A549 (cell line): ENCODE data around the gene DPP7. TPM values are rescaled to one million over a fixed set of nuclear protein-coding genes. Genes with fewer than 3 reads are reported as not detected.

Source experiments
- ATAC-seq, 2 experiments: fragments of 200-7000 bp in 1 of 2; fragments of >200 bp in 1 of 2; cut with Nextera tagmentation in 1 of 2; cut with Tn5 transposase in 1 of 2; 3 replicates each; pipeline versions ENCODE4 v1.8.0 to v1.9.1; 2018 to 2020; ENCODE audit warnings: mild to moderate bottlenecking in 1 of 2, moderate library complexity in 1 of 2
- CTCF ChIA-PET: fragments of 300-600 bp; sonication (Branson Sonifier 250); formaldehyde crosslinking; extraction: SDS; loops from one replicate; lab custom pipeline; 2021; ENCODE audit warnings: antibody characterized with exemption, inconsistent platforms; lab: Yijun Ruan, JAX
- POLR2A ChIA-PET: fragments of 350-600 bp; formaldehyde crosslinking; extraction: SDS; loops from one replicate; lab custom pipeline; 2021; ENCODE audit warnings: antibody characterized with exemption, inconsistent platforms; lab: Yijun Ruan, JAX
- DNase-seq, 2 experiments: peaks; one replicate each; pipeline versions ENCODE4 v3.0.0 to v3.0.0-alpha.2; 2011 to 2016; ENCODE audit warnings: low read depth in 1 of 2, low spot score in 1 of 2
- FAIRE-seq: peaks from 2 replicates; lab custom pipeline; 2011; peaks lifted over from hg19 to GRCh38; lab: Jason Lieb, UNC
- H3K27ac ChIP-seq, 2 experiments: fragments of >200 bp; sonication (Bioruptor Twin); formaldehyde crosslinking; 3 replicates each; pipeline ENCODE4 v1.5.1; 2016 to 2017
- H3K4me1 ChIP-seq: fragments of >200 bp; sonication (Bioruptor Twin); formaldehyde crosslinking; 3 replicates; pipeline ENCODE4 v1.6.1; 2016
- H3K4me2 ChIP-seq: fragments of >200 bp; sonication (Bioruptor Twin); formaldehyde crosslinking; 3 replicates; pipeline ENCODE4 v1.6.1; 2016
- H3K4me3 ChIP-seq: fragments of >200 bp; sonication (Bioruptor Twin); formaldehyde crosslinking; 3 replicates; pipeline ENCODE4 v1.5.1; 2016
- H3K9me3 ChIP-seq: fragments of >200 bp; sonication (Bioruptor Twin); formaldehyde crosslinking; 3 replicates; pipeline ENCODE4 v1.6.1; 2016
- ATOH8 ChIP-seq: fragments of 250-450 bp; sonication (Bioruptor Pico); IDR thresholded peaks from 2 replicates; pipeline ENCODE4 v1.5.0; 2020; ENCODE audit warnings: low read depth, mild to moderate bottlenecking, moderate library complexity
- BCL3 ChIP-seq: fragments of >200 bp; sonication (Bioruptor Twin); formaldehyde crosslinking; IDR thresholded peaks from 3 replicates; pipeline ENCODE4 v1.6.1; 2016
- CTCF ChIP-seq: fragments of >200 bp; sonication (Bioruptor Twin); formaldehyde crosslinking; IDR thresholded peaks from 3 replicates; pipeline ENCODE4 v1.5.1; 2016
- E2F6 ChIP-seq: IDR thresholded peaks from 2 replicates; pipeline ENCODE4 v1.6.1; 2012; ENCODE audit warnings: low read depth, borderline replicate concordance
- EHF ChIP-seq: fragments of 250-450 bp; sonication (Bioruptor Pico); IDR thresholded peaks from 2 replicates; pipeline ENCODE4 v1.5.0; 2020; ENCODE audit warnings: mild to moderate bottlenecking
- FOSL2 ChIP-seq, 2 experiments: fragments of 450-650 bp in 1 of 2; fragments of >200 bp in 1 of 2; sonication (Bioruptor Twin) in 1 of 2; formaldehyde crosslinking; IDR thresholded peaks; 2 replicates each; pipeline versions ENCODE4 v1.5.0 to v1.6.1; 2016 to 2020; ENCODE audit warnings: mild to moderate bottlenecking in 1 of 2, moderate library complexity in 1 of 2
- FOXS1 ChIP-seq: fragments of 250-450 bp; sonication (Bioruptor Pico); IDR thresholded peaks from 2 replicates; pipeline ENCODE4 v1.5.0; 2020; ENCODE audit warnings: mild to moderate bottlenecking, moderate library complexity
- GATA3 ChIP-seq: IDR thresholded peaks from 2 replicates; pipeline ENCODE4 v1.6.1; 2012; ENCODE audit warnings: borderline replicate concordance
- HOXB13 ChIP-seq: fragments of 250-450 bp; sonication (Bioruptor Pico); IDR thresholded peaks from 2 replicates; pipeline ENCODE4 v1.5.0; 2020; ENCODE audit warnings: low read depth, mild to moderate bottlenecking, moderate library complexity
- KDM1A ChIP-seq: fragments of 200-600 bp; sonication (generic); IDR thresholded peaks from 2 replicates; pipeline ENCODE4 v1.6.1; 2016; ENCODE audit warnings: low read depth, mild to moderate bottlenecking
- MAX ChIP-seq: IDR thresholded peaks from 2 replicates; pipeline ENCODE4 v1.6.1; 2012
- MAZ ChIP-seq: fragments of 150-350 bp; IDR thresholded peaks from 2 replicates; pipeline ENCODE4 v1.6.1; 2014; ENCODE audit warnings: antibody characterized with exemption, low read depth, low read length, borderline replicate concordance
- POLR2AphosphoS2 ChIP-seq: conservative IDR thresholded peaks from 2 replicates; pipeline ENCODE4 v1.6.1; 2012; ENCODE audit warnings: low read length, improper control_type of control experiment, inconsistent platforms
- RAD21 ChIP-seq, 2 experiments: fragments of >200 bp in 1 of 2; sonication (Bioruptor Twin) in 1 of 2; formaldehyde crosslinking in 1 of 2; IDR thresholded peaks in 1 of 2; conservative IDR thresholded peaks in 1 of 2; 2 replicates in 1 of 2; 3 replicates in 1 of 2; pipeline ENCODE4 v1.6.1; 2012 to 2018; ENCODE audit warnings: inconsistent platforms in 1 of 2
- REST ChIP-seq: fragments of 200-600 bp; sonication (generic); IDR thresholded peaks from 2 replicates; pipeline ENCODE4 v1.6.1; 2016; ENCODE audit warnings: antibody characterized with exemption, mild to moderate bottlenecking, moderate library complexity
- SMC3 ChIP-seq: fragments of >200 bp; sonication (Bioruptor Twin); formaldehyde crosslinking; IDR thresholded peaks from 3 replicates; pipeline ENCODE4 v1.6.1; 2018; ENCODE audit warnings: inconsistent platforms
- SREBF2 ChIP-seq: fragments of 450-650 bp; IDR thresholded peaks from 2 replicates; pipeline ENCODE4 v1.6.1; 2014; ENCODE audit warnings: mild to moderate bottlenecking, moderate library complexity
- USF2 ChIP-seq: fragments of 450-650 bp; IDR thresholded peaks from 2 replicates; pipeline ENCODE4 v1.6.1; 2014; ENCODE audit warnings: antibody characterized with exemption
- ZC3H11A ChIP-seq: fragments of 450-650 bp; IDR thresholded peaks from 2 replicates; pipeline ENCODE4 v1.6.1; 2014; ENCODE audit warnings: antibody characterized with exemption, mild to moderate bottlenecking
- ZNF302 ChIP-seq: fragments of 250-450 bp; sonication (Bioruptor Pico); IDR thresholded peaks from 2 replicates; pipeline ENCODE4 v1.9.0; 2021; ENCODE audit warnings: inconsistent platforms, mild to moderate bottlenecking, moderate library complexity
- ZSCAN20 ChIP-seq: fragments of 250-450 bp; sonication (Bioruptor Pico); IDR thresholded peaks from 2 replicates; pipeline ENCODE4 v1.8.0; 2022; ENCODE audit warnings: mild to moderate bottlenecking, moderate library complexity
- WGBS: methylation state at CpG from one replicate; pipeline ENCODE4 v1.1.6; 2017; ENCODE audit errors: missing lambda C conversion rate; 5-methylcytosine and 5-hydroxymethylcytosine counted together
- polyA plus RNA-seq, 4 experiments: library from polyadenylated mRNA; depleted of rRNA in 3 of 4; stranded (reverse); fragments of >200 nt; fragmentation: RNase III in 1 of 4; extraction: RNeasy Plus Mini Kit Qiagen cat#74134 plus additional on column Dnase treatment in 1 of 4; gene quantifications; 2 replicates in 3 of 4; 3 replicates in 1 of 4; pipeline ENCODE4 v1.2.3, GENCODE V29; 2011 to 2017

The DPP7 gene
- polyA plus RNA-seq, 2 of the 4 experiments (the other 2 are of a cell fraction) = 27.6 to 71.8 TPM

- WGBS = 75% methylated on average over 15 of the region's 55 CpGs
- ATAC-seq (peak; percentile 67 to 78), FAIRE-seq (no peak), DNase-seq (peak in 1 of 2 experiments; percentile 64)
- peaks cover 15% of the 10 kb centered on the region for H3K4me1 ChIP-seq
- peak overlapping the region in 1 of 2 experiments; percentile 64; a peak in 4 of 6 replicates for H3K27ac ChIP-seq
- TF ChIP-seq ZNF302 (CRISPR knock-in tag) = no peak
- peak; percentile 81 for TF ChIP-seq E2F6
- TF ChIP-seq SMC3 = peak; percentile 91
- no peak for TF ChIP-seq BCL3
- TF ChIP-seq RAD21 (conservative IDR thresholded peaks at IDR 0.05 in 1 of 2, IDR thresholded peaks at IDR 0.05 in 1 of 2) = peak; percentile 60 to 65
- TF ChIP-seq MAX = peak; percentile 55; the same call in 1 of the 2 replicates
- TF ChIP-seq CTCF = peak; percentile 78
- H3K9me3 ChIP-seq = no peaks in the 10 kb centered on the region
- no peak overlapping the region for H3K4me3 ChIP-seq
- ChIA-PET POLR2A (interaction anchor here (1.2 kb wide), 1 partner anchor 17 kb away, joined by 3 read pairs; no protein-coding TSS in a partner anchor), CTCF (interaction anchor here (0.5 to 19.2 kb wide), 31 partner anchors 8 to 307 kb away, joined by 3 to 656 read pairs (median 4); partner anchors contain the start of genes ABCA2, ENTPD2, FUT7 and LCN8)
- no peak overlapping the region for H3K4me2 ChIP-seq
Observed at GRCh38 chr9:137064027-137064879, 50.3 kb downstream of the DPP7 start.

- DNase-seq (no peak), FAIRE-seq (no peak), ATAC-seq (no peak)
- ChIA-PET POLR2A (interaction anchor here (1.2 kb wide), 1 partner anchor 17 kb away, joined by 3 read pairs; no protein-coding TSS in a partner anchor), CTCF (interaction anchor here (0.7 to 19.2 kb wide), 28 partner anchors 9 to 296 kb away, joined by 3 to 656 read pairs (median 4); partner anchors contain the start of genes ABCA2, ENTPD2, FUT7 and MAN1B1)
- Histone ChIP-seq H3K4me2 (no peak overlapping the region), H3K4me1 (peaks cover 9% of the 10 kb centered on the region), H3K27ac (peak overlapping the region in 1 of 2 experiments; percentile 64; a peak in 4 of 6 replicates), H3K9me3 (no peaks in the 10 kb centered on the region), H3K4me3 (no peak overlapping the region)
- 66% methylated on average over 7 of the region's 26 CpGs for WGBS
- TF ChIP-seq REST = no peak
- no peak for TF ChIP-seq FOXS1 (CRISPR knock-in tag)
- no peak for TF ChIP-seq ZSCAN20 (CRISPR knock-in tag)
- no peak for TF ChIP-seq MAZ
- TF ChIP-seq USF2 = no peak
- no peak for TF ChIP-seq ATOH8 (CRISPR knock-in tag)
- TF ChIP-seq HOXB13 = no peak
- no peak for TF ChIP-seq KDM1A
- TF ChIP-seq ZC3H11A = no peak
- no peak for TF ChIP-seq SREBF2
- TF ChIP-seq GATA3 = no peak
- TF ChIP-seq EHF (CRISPR knock-in tag) = no peak
- TF ChIP-seq POLR2AphosphoS2 = no peak
- no peak for TF ChIP-seq FOSL2 (IDR thresholded peaks at IDR 0.05)
- TF ChIP-seq FOSL2 (CRISPR knock-in tag; IDR thresholded peaks at IDR 0.05) = no peak
Observed at GRCh38 chr9:137063311-137064026, 51.1 kb downstream of the DPP7 start.
